WERI-Rb-1 (cell line): ENCODE results near the gene JPH4.

Source experiments
- DNase-seq: peaks from one replicate; pipeline ENCODE4 v3.0.0-alpha.2; 2020
- H3K27ac ChIP-seq: fragments of 250-450 bp; sonication (Bioruptor Pico); 2 replicates; pipeline ENCODE4 v1.5.1; 2020; ENCODE audit warnings: mild to moderate bottlenecking, moderate library complexity
- H3K27me3 ChIP-seq: fragments of 250-450 bp; sonication (Bioruptor Pico); 2 replicates; pipeline ENCODE4 v1.5.1; 2021; ENCODE audit warnings: mild to moderate bottlenecking, low read depth, moderate library complexity; ENCODE audit not compliant: insufficient read depth, severe bottlenecking
- H3K36me3 ChIP-seq: fragments of 250-450 bp; sonication (Bioruptor Pico); 2 replicates; pipeline ENCODE4 v1.5.1; 2020; ENCODE audit warnings: mild to moderate bottlenecking, moderate library complexity
- H3K4me3 ChIP-seq: 2 replicates; pipeline ENCODE4 v1.5.1; 2011; ENCODE audit warnings: low read depth, mild to moderate bottlenecking, control low read depth, low read length
- H3K9me3 ChIP-seq: fragments of 250-450 bp; sonication (Bioruptor Pico); 2 replicates; pipeline ENCODE4 v1.5.1; 2021; ENCODE audit warnings: mild to moderate bottlenecking, moderate library complexity; ENCODE audit not compliant: severe bottlenecking
- CTCF ChIP-seq: IDR thresholded peaks from 2 replicates; pipeline ENCODE4 v1.5.1; 2011; ENCODE audit warnings: low read depth, mild to moderate bottlenecking, control low read depth, inconsistent platforms, low read length

JPH4 gene

DNA sequence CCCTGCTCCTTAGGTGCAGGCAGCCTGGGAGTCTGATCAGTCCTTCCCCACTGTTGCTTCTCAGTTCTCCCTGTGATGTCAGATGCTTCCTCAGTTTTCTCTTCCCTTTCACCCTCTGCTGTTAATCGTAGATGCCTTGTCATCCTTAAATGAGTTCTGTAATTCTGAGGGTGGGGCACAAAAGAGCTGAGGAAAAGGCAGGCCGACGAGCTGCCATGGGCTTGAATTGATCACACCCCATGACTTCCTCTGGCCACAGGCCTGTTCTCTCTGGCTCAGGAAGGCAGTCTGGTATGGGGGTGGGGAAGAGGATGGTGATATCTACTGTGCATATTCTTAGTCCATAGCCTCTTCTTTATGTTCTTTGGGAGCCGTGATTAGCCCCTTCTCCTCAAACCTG is 5.8 kb downstream of the JPH4 start:
- TF ChIP-seq CTCF, result no peak
- H3K27ac ChIP-seq, result no peak overlapping the region

DNA sequence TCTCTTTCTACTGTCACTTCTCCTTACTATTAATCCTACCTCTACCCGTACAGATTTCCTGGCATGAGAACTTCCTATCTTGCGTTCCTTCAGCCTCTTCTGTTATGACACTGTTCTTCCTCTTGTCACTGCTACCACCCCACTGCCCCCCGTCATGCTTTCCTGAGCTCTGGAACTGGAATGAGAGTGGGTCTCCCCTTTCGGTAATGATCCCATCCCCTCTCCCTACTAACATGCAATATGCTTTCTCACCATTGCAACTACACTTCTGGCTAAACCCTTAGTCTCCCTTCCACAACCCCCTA is 6.1 kb downstream of the JPH4 start:
- TF ChIP-seq CTCF, result no peak
- Histone ChIP-seq H3K27me3 (peaks cover 3% of the 10 kb centered on the region), H3K9me3 (no peaks in the 10 kb centered on the region), H3K4me3 (no peak overlapping the region), H3K27ac (no peak overlapping the region), H3K36me3 (no peaks in the 10 kb centered on the region)
- DNase-seq, result no peak

More for the DNA sequence above, 5.8 kb downstream of the JPH4 start:
- no peaks in the 10 kb centered on the region for H3K9me3 ChIP-seq
- H3K36me3 ChIP-seq, result no peaks in the 10 kb centered on the region
- DNase-seq, result no peak
- H3K27me3 ChIP-seq, result peaks cover 5% of the 10 kb centered on the region
- no peak overlapping the region for H3K4me3 ChIP-seq

DNA sequence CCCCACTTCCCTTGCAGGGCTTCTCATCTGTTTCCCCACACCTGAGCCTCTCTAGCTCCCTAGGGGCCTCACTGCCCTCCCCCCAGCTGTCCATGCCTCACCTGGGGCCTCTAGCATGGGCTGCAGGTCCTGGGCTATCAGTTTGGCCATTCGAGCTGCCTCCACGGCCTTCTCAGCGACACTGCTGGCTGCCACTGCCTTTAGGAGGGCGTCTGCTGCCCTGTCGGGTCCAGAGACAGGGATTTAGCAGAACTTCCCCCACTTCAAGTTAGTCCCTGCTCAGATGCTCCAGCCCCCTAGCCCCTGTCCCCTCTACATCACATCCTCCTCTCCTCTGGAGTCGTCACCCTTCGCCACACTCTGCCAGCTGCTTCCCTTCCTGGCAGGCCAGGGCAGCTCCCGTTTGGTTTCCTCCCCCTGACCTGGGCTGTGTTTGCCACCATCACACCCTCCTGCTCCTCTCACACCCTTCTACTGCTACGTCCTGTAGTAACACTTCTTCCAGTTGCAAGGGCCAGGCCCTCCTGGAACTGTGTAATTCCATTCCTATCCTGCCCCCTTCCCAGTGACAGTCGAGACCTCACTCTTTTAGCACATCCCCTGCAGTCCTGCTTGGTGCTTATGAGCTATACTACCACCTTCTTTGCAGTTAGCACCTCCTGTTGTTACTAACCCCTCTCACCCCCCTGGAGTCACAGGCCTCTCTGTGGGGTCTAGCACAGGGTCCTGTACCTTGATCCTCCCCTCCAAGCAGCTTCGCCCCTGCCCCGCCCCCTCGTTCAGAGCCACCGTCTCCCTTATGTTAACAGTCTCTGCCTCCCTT is 6.7 kb downstream of the JPH4 start:
- H3K36me3 ChIP-seq, result no peaks in the 10 kb centered on the region
- H3K9me3 ChIP-seq, result no peaks in the 10 kb centered on the region
- no peak for TF ChIP-seq CTCF
- no peaks in the 10 kb centered on the region for H3K27me3 ChIP-seq
- H3K4me3 ChIP-seq, result no peak overlapping the region
- no peak overlapping the region for H3K27ac ChIP-seq
- no peak for DNase-seq

GRCh38 chr14:23570806-23571483 is 7.6 kb downstream of the JPH4 start:
- H3K27ac ChIP-seq, result no peak overlapping the region
- DNase-seq, result no peak
- TF ChIP-seq CTCF, result no peak
- H3K9me3 ChIP-seq, result no peaks in the 10 kb centered on the region
- H3K36me3 ChIP-seq, result no peaks in the 10 kb centered on the region; the same call in 1 of the 2 replicates
- H3K4me3 ChIP-seq, result no peak overlapping the region
- H3K27me3 ChIP-seq, result no peaks in the 10 kb centered on the region

DNA sequence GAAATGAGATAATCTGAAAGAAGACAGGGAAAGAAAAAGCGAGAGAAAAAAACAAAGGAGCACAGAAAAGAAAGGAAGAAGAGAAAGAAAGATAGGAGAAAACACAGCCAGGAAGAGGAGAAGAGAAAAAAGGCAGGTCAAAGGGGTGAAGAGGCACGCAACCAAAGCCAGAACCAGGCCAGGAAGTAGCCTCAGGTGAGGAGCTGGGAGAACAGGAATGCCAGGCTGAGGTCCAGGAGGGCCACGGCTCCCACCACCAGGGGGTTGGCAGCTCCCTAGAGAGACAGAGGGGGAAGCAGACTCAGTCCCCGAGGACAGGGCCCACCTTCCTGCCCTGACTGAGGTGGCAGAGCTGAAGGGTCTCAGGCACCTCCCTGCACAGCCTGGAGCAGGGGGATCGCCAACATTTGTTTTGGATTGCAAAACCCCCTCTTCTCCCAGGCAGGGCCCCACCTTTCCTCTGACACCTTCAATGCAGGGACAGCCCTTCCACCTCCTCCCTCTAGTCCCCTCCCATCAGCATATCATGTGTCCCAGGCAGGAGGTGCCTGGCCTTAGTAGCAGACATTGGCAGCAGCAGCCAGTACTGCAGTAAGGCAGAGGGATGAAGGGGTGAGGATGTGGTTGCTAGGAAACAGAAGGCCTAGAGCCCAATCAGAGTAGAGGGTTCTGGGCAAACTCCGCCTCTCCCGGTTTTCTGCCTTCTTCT is 9.0 kb downstream of the JPH4 start:
- H3K4me3 ChIP-seq, result no peak overlapping the region
- H3K27ac ChIP-seq, result peak overlapping the region; percentile 69; the same call in 1 of the 2 replicates
- H3K27me3 ChIP-seq, result no peaks in the 10 kb centered on the region
- no peak for TF ChIP-seq CTCF
- H3K9me3 ChIP-seq, result no peaks in the 10 kb centered on the region
- peaks cover 9% of the 10 kb centered on the region for H3K36me3 ChIP-seq
- peak; percentile 50 for DNase-seq
